Measurements from ENCODE around the gene BAZ1A. TPM values are rescaled to one million over a fixed set of nuclear protein-coding genes. Genes with fewer than 3 reads are reported as not detected.

Gene BAZ1A
- total and polyA plus RNA-seq, 10 of the 15 experiments (the other 5 are each of a cell fraction or from before 2014, with no cell fraction given): 34.3 to 96.5 (median 50.7) TPM

GRCh38 chr14:34776611-34777010, 98.5 kb downstream of the BAZ1A start:
- Histone ChIP-seq H3K27me3 (replicated peaks in 1 of 2; ENCODE audit: control insufficient read depth in 2 of 2, insufficient read depth in 2 of 2, low read length in 1 of 2) (no peaks in the 10 kb centered on the region), H3K4me1 (ENCODE audit: control insufficient read depth, insufficient read depth, low read length) (no peaks in the 10 kb centered on the region), H3K79me2 (ENCODE audit: control insufficient read depth, insufficient read depth, low read length) (no peaks in the 10 kb centered on the region), H3K36me3 (ENCODE audit: control insufficient read depth in 2 of 2, insufficient read depth in 2 of 2, low read length in 1 of 2) (peaks cover 5 to 29% of the 10 kb centered on the region in 2 experiments), H3K4me2 (ENCODE audit: control insufficient read depth, insufficient read depth) (no peak overlapping the region), H4K20me1 (ENCODE audit: control insufficient read depth, insufficient read depth) (no peaks in the 10 kb centered on the region), H3K4me3 (no peak overlapping the region), H2AFZ (ENCODE audit: control insufficient read depth, low read depth, low read length) (no peak overlapping the region), H3K27ac (ENCODE audit: control insufficient read depth, insufficient read depth) (no peak overlapping the region), H3K9me3 (replicated peaks; ENCODE audit: control insufficient read depth, insufficient read depth, low read length) (no peaks in the 10 kb centered on the region), H3K9ac (ENCODE audit: control insufficient read depth, insufficient read depth, low read length) (no peak overlapping the region)
- WGBS (ENCODE audit: insufficient coverage, insufficient replicate concordance, low lambda C conversion rate, missing lambda C conversion rate): 100% methylated on average over 1 of the region's 1 CpG
- BruUV-seq (replicated peaks): no TSS peak
- FAIRE-seq: no peak
- intact Hi-C loops (cut with micrococcal nuclease; ENCODE audit: unreplicated experiment) (no loop called here), in situ Hi-C loops (cut with MboI) (no loop called here)
- ChIA-PET POLR2A (no interaction called here), SMC1A (ENCODE audit: uncharacterized antibody, unreplicated experiment) (interaction anchor here (1.3 kb wide), 1 partner anchor 9 kb away, joined by 3 read pairs; no protein-coding TSS in a partner anchor), RAD21 (ENCODE audit: unreplicated experiment) (no interaction called here), CTCF (interaction anchor here (2.5 kb wide), 1 partner anchor 9 kb away, joined by 9 read pairs; no protein-coding TSS in a partner anchor)
- no peak for DNase-seq (ENCODE audit: low read depth, low spot score)
- no peak for ATAC-seq
- TF ChIP-seq BCLAF1 (IDR thresholded peaks at IDR 0.05): no peak
- no peak for TF ChIP-seq TBL1XR1 (IDR thresholded peaks at IDR 0.05; ENCODE audit: low read depth, low read length)
- no peak for TF ChIP-seq CEBPZ (IDR thresholded peaks at IDR 0.05; ENCODE audit: low read depth, low read length)
- TF ChIP-seq RAD21 (IDR thresholded peaks at IDR 0.05; ENCODE audit: insufficient read depth, low read depth, low read length): no peak
- no peak for TF ChIP-seq BRCA1 (IDR thresholded peaks at IDR 0.05; ENCODE audit: low read depth, low read length)
- TF ChIP-seq RELA (IDR thresholded peaks at IDR 0.05; ENCODE audit: borderline replicate concordance, partially characterized antibody): no peak
- TF ChIP-seq NBN (IDR thresholded peaks at IDR 0.05): no peak
- TF ChIP-seq SKIL (IDR thresholded peaks at IDR 0.05; ENCODE audit: low read depth, poor library complexity, severe bottlenecking): no peak
- no peak for TF ChIP-seq SPI1 (IDR thresholded peaks at IDR 0.05; ENCODE audit: borderline replicate concordance, insufficient read depth, low read depth, low read length)
- no peak for TF ChIP-seq ASH2L (IDR thresholded peaks at IDR 0.05; ENCODE audit: borderline replicate concordance, low read depth)
- TF ChIP-seq TCF7 (IDR thresholded peaks at IDR 0.05; ENCODE audit: borderline replicate concordance): no peak
- no peak for TF ChIP-seq ZNF217 (IDR thresholded peaks at IDR 0.05)
- no peak for TF ChIP-seq GABPA (IDR thresholded peaks at IDR 0.05; ENCODE audit: low read depth)
- no peak for TF ChIP-seq CREM (IDR thresholded peaks at IDR 0.05; ENCODE audit: low read depth)
- TF ChIP-seq SIN3A (IDR thresholded peaks at IDR 0.05; ENCODE audit: low read depth, low read length): no peak
- no peak for TF ChIP-seq ATF2 (IDR thresholded peaks at IDR 0.05; ENCODE audit: low read length)
- TF ChIP-seq TCF12 (IDR thresholded peaks at IDR 0.05; ENCODE audit: low read depth, low read length): no peak

All from GM12878 (cell line).